22Rv1 (cell line): ENCODE results near the gene NETO1.

Source experiments
- H3K27ac ChIP-seq: fragments of 450-650 bp; 2 replicates; pipeline ENCODE4 v1.5.1; 2017
- CTCF ChIP-seq: fragments of 450-650 bp; IDR thresholded peaks from 2 replicates; pipeline ENCODE4 v1.5.1; 2017; ENCODE audit warnings: mild to moderate bottlenecking
- ZFX ChIP-seq: fragments of 450-650 bp; IDR thresholded peaks from 2 replicates; pipeline ENCODE4 v1.6.1; 2017; ENCODE audit warnings: antibody characterized with exemption, borderline replicate concordance

The NETO1 gene

DNA sequence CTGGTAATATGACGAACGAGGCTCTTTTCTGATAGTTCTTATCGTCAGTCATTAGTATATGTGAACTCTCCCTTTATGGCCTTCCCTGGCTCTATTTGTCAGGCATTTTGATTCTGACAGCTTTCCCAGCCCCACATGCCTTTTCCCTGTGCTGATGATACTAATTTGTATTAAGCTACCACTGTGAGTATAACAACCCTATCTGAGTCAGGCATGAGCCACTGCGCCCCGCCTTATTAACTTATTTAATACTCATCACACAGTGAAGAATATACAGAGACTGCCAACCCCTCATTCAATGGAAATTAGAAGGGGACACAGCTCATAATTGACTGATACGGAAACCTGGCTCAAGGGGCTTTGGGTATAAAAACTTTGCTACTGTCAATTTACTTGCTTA is 140.0 kb downstream of the NETO1 start:
- no peak overlapping the region for H3K27ac ChIP-seq
- no peak for TF ChIP-seq CTCF
- no peak for TF ChIP-seq ZFX

GRCh38 chr18:72727038-72727655 is 140.6 kb downstream of the NETO1 start:
- no peak overlapping the region for H3K27ac ChIP-seq
- no peak for TF ChIP-seq ZFX
- TF ChIP-seq CTCF, result no peak

DNA sequence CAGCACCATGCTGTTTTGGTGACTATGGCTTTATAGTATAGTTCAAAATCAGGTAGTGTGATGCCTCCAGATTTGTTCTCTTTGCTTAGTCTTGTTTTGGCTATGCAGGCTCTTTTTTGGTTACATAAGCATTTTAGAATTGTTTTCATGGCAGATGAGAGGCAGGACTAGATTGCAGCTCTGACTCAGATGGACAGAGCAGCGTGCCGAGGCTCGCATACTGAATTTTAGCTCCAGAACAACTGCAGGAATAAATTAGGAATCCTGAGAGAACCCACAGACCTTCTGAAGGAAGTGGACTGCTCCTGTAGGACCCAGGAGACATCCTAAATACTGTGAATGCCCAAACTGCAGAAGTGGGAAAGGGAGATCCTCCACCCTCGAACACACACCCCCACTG is 141.6 kb downstream of the NETO1 start:
- no peak overlapping the region for H3K27ac ChIP-seq
- TF ChIP-seq CTCF (no peak), ZFX (no peak)

DNA sequence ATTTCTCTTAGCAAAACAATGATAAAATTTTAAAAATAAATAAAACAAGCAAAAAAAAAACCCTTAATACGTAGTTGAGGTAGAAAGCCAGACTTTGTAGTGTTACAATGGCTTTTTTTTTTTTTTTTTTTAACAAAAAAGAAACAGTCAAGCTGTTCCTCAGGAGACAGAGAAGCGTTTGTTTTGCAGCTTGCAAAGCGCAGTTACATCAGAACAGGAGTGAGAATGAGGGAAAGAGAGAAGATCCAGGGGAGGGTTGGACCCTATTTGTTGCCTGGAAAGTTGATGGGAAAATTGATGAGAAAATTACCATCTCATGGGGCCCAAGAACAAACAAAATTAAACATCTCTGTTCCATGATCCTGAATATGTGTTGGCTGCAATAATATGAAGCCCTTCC is 146.5 kb downstream of the NETO1 start:
- TF ChIP-seq ZFX, result no peak
- no peak for TF ChIP-seq CTCF
- H3K27ac ChIP-seq, result no peak overlapping the region

DNA sequence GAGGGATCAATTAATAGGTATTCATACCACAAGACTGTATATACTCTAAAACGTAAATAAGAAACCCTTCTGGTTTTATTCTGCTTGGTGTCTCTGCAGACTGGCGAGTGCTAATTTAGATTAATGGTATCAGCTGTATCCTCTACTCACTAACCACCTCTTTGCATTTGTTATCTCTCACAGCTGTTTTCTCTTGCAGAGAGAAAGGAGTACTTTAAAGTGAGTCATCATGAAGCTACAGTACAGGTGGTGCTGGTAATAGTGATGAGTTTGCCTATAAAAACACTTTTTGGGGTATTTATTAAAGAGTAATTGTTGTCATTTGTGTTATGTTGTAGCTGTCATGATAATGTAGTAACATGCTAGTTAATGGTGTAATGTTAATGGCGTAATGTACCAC is 147.7 kb downstream of the NETO1 start:
- TF ChIP-seq ZFX, result no peak
- no peak overlapping the region for H3K27ac ChIP-seq

- TF ChIP-seq CTCF (no peak), ZFX (no peak)
- H3K27ac ChIP-seq, result no peak overlapping the region
Measured at GRCh38 chr18:72704202-72704601, 163.6 kb downstream of the NETO1 start.

- no peak for TF ChIP-seq ZFX
- peak; percentile 67 for TF ChIP-seq CTCF
- H3K27ac ChIP-seq, result no peak overlapping the region
Measured at GRCh38 chr18:72700961-72701710, 166.7 kb downstream of the NETO1 start.

- TF ChIP-seq CTCF, result no peak
- TF ChIP-seq ZFX, result no peak
- H3K27ac ChIP-seq, result no peak overlapping the region
Measured at GRCh38 chr18:72697706-72698105, 170.1 kb downstream of the NETO1 start.
